Activated gamma-delta T cell treated with anti-CD3 and anti-CD28 coated beads, Interleukin-2, amount 50 U/mL, for 16 hours (primary cell): ENCODE results near the gene NEGR1.

Experiments used
- DNase-seq: peaks from one replicate; pipeline ENCODE4 v3.0.0-alpha.2; 2020; ENCODE audit warnings: low read depth

The NEGR1 gene

GRCh38 chr1:71850515-71850914 lies 431.8 kb downstream of the NEGR1 start:
- no peak for DNase-seq

GRCh38 chr1:71843012-71843411 lies 439.3 kb downstream of the NEGR1 start:
- no peak for DNase-seq

- DNase-seq: no peak
Observed at GRCh38 chr1:71839876-71840275, 442.5 kb downstream of the NEGR1 start.

- DNase-seq: no peak
Observed at GRCh38 chr1:71836904-71837303, 445.4 kb downstream of the NEGR1 start.

- no peak for DNase-seq
Observed at GRCh38 chr1:71835442-71835813, 446.9 kb downstream of the NEGR1 start.

GRCh38 chr1:71834601-71835441 lies 447.5 kb downstream of the NEGR1 start:
- DNase-seq: no peak

GRCh38 chr1:71831646-71832045 lies 450.7 kb downstream of the NEGR1 start:
- no peak for DNase-seq

- no peak for DNase-seq
Observed at GRCh38 chr1:71829346-71829745, 453.0 kb downstream of the NEGR1 start.

- DNase-seq: no peak
Observed at GRCh38 chr1:71828431-71829012, 453.8 kb downstream of the NEGR1 start.

GRCh38 chr1:71823708-71824305 lies 458.5 kb downstream of the NEGR1 start:
- DNase-seq: no peak

- no peak for DNase-seq
Observed at GRCh38 chr1:71817028-71817427, 465.3 kb downstream of the NEGR1 start.

GRCh38 chr1:71809085-71809484 lies 473.3 kb downstream of the NEGR1 start:
- DNase-seq: no peak

- DNase-seq: no peak
Observed at GRCh38 chr1:71804140-71804539, 478.2 kb downstream of the NEGR1 start.

- DNase-seq: no peak
Observed at GRCh38 chr1:71796006-71796405, 486.3 kb downstream of the NEGR1 start.

- no peak for DNase-seq
Observed at GRCh38 chr1:71792264-71792663, 490.1 kb downstream of the NEGR1 start.

GRCh38 chr1:71788113-71788512 lies 494.2 kb downstream of the NEGR1 start:
- no peak for DNase-seq

GRCh38 chr1:71787699-71788098 lies 494.6 kb downstream of the NEGR1 start:
- no peak for DNase-seq

GRCh38 chr1:71786218-71786617 lies 496.1 kb downstream of the NEGR1 start:
- DNase-seq: no peak

- no peak for DNase-seq
Observed at GRCh38 chr1:71785450-71785849, 496.9 kb downstream of the NEGR1 start.

GRCh38 chr1:71785000-71785399 lies 497.3 kb downstream of the NEGR1 start:
- no peak for DNase-seq

- no peak for DNase-seq
Observed at GRCh38 chr1:71784241-71784640, 498.1 kb downstream of the NEGR1 start.

GRCh38 chr1:71783071-71783470 lies 499.3 kb downstream of the NEGR1 start:
- no peak for DNase-seq

- no peak for DNase-seq
Observed at GRCh38 chr1:71781450-71781849, 500.9 kb downstream of the NEGR1 start.
